ENCODE results near the gene MAOA.

- TF ChIP-seq POLR2A (IDR thresholded peaks at IDR 0.05): no peak
- TF ChIP-seq, protein P1, sequence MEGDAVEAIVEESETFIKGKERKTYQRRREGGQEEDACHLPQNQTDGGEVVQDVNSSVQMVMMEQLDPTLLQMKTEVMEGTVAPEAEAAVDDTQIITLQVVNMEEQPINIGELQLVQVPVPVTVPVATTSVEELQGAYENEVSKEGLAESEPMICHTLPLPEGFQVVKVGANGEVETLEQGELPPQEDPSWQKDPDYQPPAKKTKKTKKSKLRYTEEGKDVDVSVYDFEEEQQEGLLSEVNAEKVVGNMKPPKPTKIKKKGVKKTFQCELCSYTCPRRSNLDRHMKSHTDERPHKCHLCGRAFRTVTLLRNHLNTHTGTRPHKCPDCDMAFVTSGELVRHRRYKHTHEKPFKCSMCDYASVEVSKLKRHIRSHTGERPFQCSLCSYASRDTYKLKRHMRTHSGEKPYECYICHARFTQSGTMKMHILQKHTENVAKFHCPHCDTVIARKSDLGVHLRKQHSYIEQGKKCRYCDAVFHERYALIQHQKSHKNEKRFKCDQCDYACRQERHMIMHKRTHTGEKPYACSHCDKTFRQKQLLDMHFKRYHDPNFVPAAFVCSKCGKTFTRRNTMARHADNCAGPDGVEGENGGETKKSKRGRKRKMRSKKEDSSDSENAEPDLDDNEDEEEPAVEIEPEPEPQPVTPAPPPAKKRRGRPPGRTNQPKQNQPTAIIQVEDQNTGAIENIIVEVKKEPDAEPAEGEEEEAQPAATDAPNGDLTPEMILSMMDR (IDR thresholded peaks at IDR 0.05): no peak
These were observed 14.4 kb upstream of the MAOA start for GRCh38 chrX:43641691-43642090.

Data from lower leg skin (tissue), 3 donors.